ENCODE results near the gene FSTL5. TPM values are rescaled to one million over a fixed set of nuclear protein-coding genes. Genes with fewer than 3 reads are reported as not detected.

Gene FSTL5
- total and polyA plus RNA-seq, 8 donors: 0.08 to 1.9 (median 0.16) TPM

DNA sequence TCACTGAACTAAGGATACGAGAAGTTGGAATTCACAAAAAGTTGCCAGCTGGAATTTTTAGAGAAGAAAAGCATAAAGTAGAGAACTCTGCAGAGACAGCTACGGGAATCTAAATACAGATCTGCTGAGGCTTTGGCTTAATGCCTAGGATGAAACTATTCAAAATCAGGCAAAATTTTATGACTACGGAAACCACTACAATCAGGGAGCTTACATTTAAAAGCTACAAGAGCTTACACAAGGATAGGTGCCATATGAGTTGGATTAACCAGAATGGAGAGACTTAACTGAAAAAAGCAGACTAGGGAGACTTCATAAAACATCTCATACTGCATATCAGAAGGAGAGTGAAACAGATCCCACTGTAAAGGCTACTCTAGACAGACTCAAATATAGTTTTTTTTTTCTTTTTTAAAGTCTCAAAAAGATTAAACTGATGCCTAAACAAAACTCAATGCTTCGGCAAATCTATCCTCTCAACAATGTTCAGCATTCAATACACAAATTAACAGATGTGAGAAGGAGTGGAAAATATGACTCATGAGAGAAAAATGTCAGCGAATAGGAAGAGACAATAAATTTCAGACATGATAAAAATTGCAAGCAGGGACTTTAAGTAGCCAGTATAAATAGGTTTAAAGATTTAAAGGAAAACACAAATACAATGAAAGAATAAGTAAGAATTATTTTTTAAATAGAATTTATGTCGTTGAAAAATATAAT lies 586.1 kb downstream of the FSTL5 start:
- Histone ChIP-seq H3K9me3 (no peaks in the 10 kb centered on the region), H3K4me1 (no peaks in the 10 kb centered on the region), H3K4me3 (no peak overlapping the region), H3K36me3 (no peaks in the 10 kb centered on the region), H3K27ac (no peak overlapping the region), H3K27me3 (no peaks in the 10 kb centered on the region)
- ATAC-seq (no peak), DNase-seq (no peak), FAIRE-seq (peak; percentile 70)
- no peak for TF ChIP-seq CTCF (IDR thresholded peaks at IDR 0.05)
- WGBS, 2 donors: 66 to 72% methylated on average over 6 of the region's 6 CpGs
- intact Hi-C loops (cut with DNase I): no loop called here

DNA sequence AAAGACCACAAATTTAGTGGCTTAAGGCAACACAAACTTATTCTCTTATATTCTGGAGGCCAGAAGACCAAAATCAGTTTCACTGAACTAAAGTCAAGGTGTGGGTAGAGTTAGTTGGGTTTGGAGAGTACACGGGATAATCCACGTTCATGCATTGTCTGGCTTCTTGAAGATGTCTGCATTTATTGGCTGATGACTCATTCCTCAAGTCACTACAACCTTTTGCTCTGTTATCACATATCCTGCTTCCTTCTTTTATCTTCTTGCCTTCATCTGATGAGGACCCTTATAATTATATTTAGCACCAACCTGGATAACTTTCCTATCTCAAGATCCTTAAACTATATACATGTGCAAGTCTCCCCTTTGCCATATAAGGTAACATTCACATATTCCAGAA lies 590.0 kb downstream of the FSTL5 start:
- 77 to 92% methylated on average over 2 of the region's 2 CpGs for WGBS, 2 donors
- H3K4me1 ChIP-seq: no peaks in the 10 kb centered on the region

DNA sequence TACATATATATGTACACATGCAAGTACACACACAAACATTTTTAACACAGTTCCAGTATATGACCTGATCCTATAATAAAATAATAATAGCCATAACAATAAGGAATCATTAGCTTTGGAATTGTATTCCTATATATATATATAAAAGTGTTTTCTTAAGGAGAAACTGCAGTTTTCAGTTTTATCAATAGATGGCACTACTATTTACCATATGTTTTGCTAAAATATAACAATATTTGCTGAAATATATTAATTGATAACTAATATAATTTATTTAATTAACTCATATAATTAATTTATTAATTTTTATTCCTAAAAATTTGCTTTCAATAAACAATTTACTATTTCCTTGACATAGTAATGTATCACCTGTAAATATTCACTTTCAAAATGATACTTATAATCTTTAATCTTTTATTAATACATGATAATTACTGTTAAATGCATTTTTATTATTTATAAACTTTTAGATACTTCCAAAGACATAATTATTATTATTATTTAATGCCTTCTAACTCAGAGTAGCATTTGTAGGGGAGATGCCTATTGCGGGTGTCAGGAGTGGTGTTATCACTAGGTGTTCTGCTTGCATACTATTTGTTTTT lies 599.5 kb downstream of the FSTL5 start:
- 90 to 95% methylated on average over 1 of the region's 1 CpG for WGBS, 2 donors
- intact Hi-C loops (cut with DNase I): no loop called here
- FAIRE-seq (no peak), ATAC-seq (no peak), DNase-seq (no peak)
- no peak overlapping the region for H3K27ac ChIP-seq
- H3K4me1 ChIP-seq: no peaks in the 10 kb centered on the region
- H3K27me3 ChIP-seq: no peaks in the 10 kb centered on the region
- no peak overlapping the region for H3K4me3 ChIP-seq
- no peaks in the 10 kb centered on the region for H3K36me3 ChIP-seq
- H3K9me3 ChIP-seq: no peaks in the 10 kb centered on the region
- peak in 3 of 4 donors; percentile 4 to 16 (median 13) for TF ChIP-seq CTCF (IDR thresholded peaks at IDR 0.05)

More for the DNA sequence above, 590.0 kb downstream of the FSTL5 start:
- no peak overlapping the region for H3K27ac ChIP-seq
- DNase-seq (no peak), ATAC-seq (no peak), FAIRE-seq (no peak)
- no peaks in the 10 kb centered on the region for H3K36me3 ChIP-seq
- H3K4me3 ChIP-seq: no peak overlapping the region
- intact Hi-C loops (cut with DNase I): no loop called here
- no peaks in the 10 kb centered on the region for H3K27me3 ChIP-seq
- TF ChIP-seq CTCF (IDR thresholded peaks at IDR 0.05): no peak
- H3K9me3 ChIP-seq: no peaks in the 10 kb centered on the region

GRCh38 chr4:161555689-161556660 lies 607.8 kb downstream of the FSTL5 start:
- intact Hi-C loops (cut with DNase I): no loop called here
- TF ChIP-seq CTCF (IDR thresholded peaks at IDR 0.05): no peak
- DNase-seq (no peak), ATAC-seq (no peak), FAIRE-seq (no peak)
- no peak overlapping the region for H3K4me3 ChIP-seq
- no peaks in the 10 kb centered on the region for H3K4me1 ChIP-seq
- H3K36me3 ChIP-seq: no peaks in the 10 kb centered on the region
- H3K9me3 ChIP-seq: no peaks in the 10 kb centered on the region
- 55 to 61% methylated on average over 5 of the region's 5 CpGs for WGBS, 2 donors
- H3K27me3 ChIP-seq: no peaks in the 10 kb centered on the region
- H3K27ac ChIP-seq: no peak overlapping the region
